GM18907 (cell line): ENCODE results near the gene TPI1.
A peak's percentile ranks its signal among the peaks of the same experiment; 100 is the strongest.

Experiments
- ATAC-seq: cut with Tn5 transposase; IDR thresholded peaks from one replicate; pipeline ENCODE4 v1.9.1; 2021; ENCODE audit warnings: mild to moderate bottlenecking, moderate library complexity; ENCODE audit not compliant: unreplicated experiment

The TPI1 gene

DNA sequence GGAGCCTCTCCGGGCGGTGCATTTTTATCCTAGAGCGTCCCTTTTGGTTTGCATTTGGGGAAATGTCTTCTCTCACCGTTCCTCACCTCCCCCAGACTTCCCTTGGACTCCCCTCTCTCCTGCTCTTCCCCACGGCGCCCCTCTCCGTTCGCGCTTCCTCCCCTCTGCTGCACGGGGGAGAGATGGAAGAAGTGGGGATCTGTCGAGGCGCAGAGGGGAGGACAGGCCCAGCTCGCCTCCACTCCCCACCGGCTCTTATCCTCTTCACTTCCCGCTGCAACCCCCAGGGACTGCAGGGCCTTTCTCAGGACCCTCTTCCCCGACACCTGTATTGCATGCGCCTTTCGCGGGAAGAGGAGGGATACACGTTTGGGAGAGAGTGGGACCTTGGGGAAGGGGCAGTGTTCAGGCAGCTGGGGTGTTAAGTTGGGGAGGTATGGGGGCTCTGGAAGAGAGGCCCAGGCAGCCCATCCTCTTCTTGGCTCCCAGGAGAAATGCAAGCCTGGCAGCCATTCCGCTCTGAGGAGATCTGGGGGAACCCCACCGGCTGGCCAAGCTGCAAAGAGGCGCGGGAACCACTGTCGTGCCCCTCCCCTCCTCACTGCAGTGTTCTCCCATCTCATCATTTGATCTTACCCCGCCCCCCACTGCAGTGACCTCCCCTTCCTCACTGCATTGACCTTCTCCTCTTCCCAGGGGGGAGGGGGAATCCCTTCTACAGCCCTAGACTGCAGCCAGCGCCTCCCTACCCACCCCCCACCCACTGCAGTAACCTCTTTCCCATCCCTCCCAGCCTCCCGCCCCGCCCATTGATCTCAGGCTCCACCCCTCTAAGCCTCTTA lies 47.8 kb downstream of the TPI1 start:
- ATAC-seq: peak; percentile 19

- ATAC-seq: no peak
These were observed 48.5 kb downstream of the TPI1 start for GRCh38 chr12:6915789-6916285.

DNA sequence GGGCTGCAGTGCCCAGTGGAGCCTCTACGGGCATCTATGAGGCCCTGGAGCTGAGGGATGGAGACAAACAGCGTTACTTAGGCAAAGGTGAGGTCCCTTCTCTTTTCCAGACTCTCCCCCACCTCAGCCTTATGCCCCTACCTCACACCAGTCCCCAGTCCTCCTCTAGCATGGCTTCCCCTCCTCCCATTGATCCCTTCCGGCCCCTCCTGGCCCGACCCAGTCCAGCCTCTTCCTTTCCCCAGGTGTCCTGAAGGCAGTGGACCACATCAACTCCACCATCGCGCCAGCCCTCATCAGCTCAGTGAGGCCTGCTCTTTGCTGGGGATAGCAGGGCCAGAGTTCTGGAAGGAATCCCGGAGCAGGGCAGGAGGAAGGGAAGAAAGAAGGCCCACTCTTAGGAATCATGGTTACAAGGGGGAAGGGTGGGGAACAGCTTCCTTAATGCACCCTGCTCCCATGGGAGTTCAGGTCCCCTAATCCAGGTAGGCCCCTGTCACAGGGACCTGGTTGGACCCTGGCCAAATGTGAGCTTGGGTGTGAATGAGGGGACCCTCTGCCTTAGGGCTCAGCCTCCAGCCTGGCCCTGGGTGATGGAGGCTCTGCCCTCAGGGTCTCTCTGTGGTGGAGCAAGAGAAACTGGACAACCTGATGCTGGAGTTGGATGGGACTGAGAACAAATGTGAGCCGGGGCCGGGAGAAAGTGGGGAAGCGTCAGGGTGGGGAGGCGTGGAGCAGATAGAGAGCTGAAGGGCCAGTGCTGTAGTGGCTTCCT lies 49.3 kb downstream of the TPI1 start:
- no peak for ATAC-seq

GRCh38 chr12:6917491-6918231 lies 50.3 kb downstream of the TPI1 start:
- no peak for ATAC-seq

DNA sequence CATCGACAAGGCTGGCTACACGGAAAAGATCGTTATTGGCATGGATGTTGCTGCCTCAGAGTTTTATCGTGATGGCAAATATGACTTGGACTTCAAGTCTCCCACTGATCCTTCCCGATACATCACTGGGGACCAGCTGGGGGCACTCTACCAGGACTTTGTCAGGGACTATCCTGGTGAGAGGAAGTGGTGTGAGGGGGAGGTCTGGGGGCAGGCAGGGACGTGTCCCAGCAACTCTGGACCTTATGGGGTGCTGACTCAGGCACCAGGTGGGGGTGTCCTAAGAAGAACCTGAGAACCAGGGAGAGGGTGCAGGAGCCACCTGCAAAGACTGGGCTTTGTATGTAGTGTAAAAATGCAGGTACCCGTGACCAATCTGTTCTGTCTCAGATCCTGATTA lies 52.3 kb downstream of the TPI1 start:
- no peak for ATAC-seq
